Articular chondrocyte of knee joint (primary cell): Measurements from ENCODE around the gene PPM1H. TPM values are rescaled to one million over a fixed set of nuclear protein-coding genes. Genes with fewer than 3 reads are reported as not detected.

Source experiments
- small RNA-seq: library from RNA; depleted of rRNA; stranded (forward); fragments of <200 nt; gene quantifications from one replicate; pipeline ENCODE3, GENCODE V24; 2012
- total RNA-seq: library from RNA; depleted of rRNA; stranded (reverse); fragments of >200 nt; gene quantifications from 2 replicates; pipeline ENCODE4 v1.2.3, GENCODE V29; 2012

PPM1H gene
- 9.7 and 17.8 TPM in 2 replicates for total RNA-seq

DNA sequence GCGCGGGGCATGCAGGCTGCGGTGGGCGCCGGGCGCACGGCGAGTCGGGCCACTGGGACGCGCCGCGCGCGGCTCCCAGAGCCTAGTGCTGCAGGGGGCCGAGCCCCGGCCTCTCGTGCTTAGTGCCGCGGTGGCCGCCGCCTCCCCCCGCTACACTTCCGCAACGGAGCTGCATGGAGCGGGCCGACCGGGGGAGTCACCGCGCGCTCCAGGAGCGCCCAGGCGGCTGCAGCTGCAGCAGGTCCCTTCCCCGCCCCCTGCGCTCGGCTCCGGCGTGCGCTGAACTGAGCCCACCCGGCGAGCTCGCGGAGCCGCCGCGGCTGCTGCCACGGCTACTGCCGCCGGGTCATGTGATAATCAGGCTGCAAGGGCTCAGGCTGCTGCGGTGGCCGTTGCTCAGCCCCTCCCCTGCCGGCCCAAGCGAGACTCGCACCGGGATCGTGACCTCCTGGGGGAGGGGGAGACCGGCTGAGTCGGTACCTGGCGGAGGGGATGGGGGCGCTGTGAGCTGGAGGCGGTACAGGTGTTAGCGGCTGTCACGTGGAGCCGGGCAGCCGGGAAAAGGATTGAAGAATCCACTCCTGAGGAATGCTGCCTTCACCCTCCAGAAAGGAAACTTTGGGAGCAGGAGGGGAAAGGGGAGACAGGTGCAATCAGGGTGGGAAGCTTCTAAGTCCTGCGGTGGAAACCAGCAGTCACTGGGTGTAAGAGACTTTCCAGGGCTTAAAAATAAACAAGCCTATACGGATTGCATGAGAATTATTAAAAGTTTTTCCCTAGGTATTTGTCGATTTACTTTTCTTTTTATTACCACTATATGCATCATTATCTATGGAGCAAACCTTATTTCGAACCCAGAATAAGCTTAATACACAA lies at the start of gene PPM1H:
TSS of gene PPM1H (minus strand) at position 352 of the 876 bp plus-strand sequence. CDS start 414 bp downstream, outside the sequence.

Small RNA genes lying within 50 kb of the gene (small RNA-seq; reads per million reads assigned to genes)
- gene MIRLET7I, result 2,190 reads per million, percentile 99 among the genes with 10 or more reads in this experiment
- gene RF00019, result not detected
- gene RNU1-83P, result 0.65 reads per million, percentile 22 among the genes with 10 or more reads in this experiment

Other genes starting within 250 kb of the PPM1H start
- 0.13 TPM in 1 of 2 replicates, not detected in the other for gene AVPR1A, start 216.1 kb upstream of the PPM1H start, total RNA-seq